T-helper 1 cell treated with Interleukin-12 subunit alpha and Interleukin-12 subunit beta and Interleukin-4 antibody, amounts not matched to agents 30 μg/mL and 1 μg/mL, for 36 hours (primary cell): Measurements from ENCODE around the gene ESYT1.

Source experiments
- H3K27ac Mint-ChIP-seq: one replicate; pipeline ENCODE4 v1.8.0; 2021; ENCODE audit warnings: mild to moderate bottlenecking, mixed read lengths
- H3K27me3 Mint-ChIP-seq: one replicate; pipeline ENCODE4 v1.8.0; 2021; ENCODE audit warnings: low read depth, mixed read lengths
- H3K36me3 Mint-ChIP-seq: one replicate; pipeline ENCODE4 v1.8.0; 2021; ENCODE audit warnings: low read depth, mixed read lengths
- H3K4me1 Mint-ChIP-seq: one replicate; pipeline ENCODE4 v1.8.0; 2021; ENCODE audit warnings: low read depth, mixed read lengths
- H3K4me3 Mint-ChIP-seq: one replicate; pipeline ENCODE4 v1.8.0; 2021; ENCODE audit warnings: mild to moderate bottlenecking, moderate library complexity, mixed read lengths
- H3K9me3 Mint-ChIP-seq: one replicate; pipeline ENCODE4 v1.8.0; 2021; ENCODE audit warnings: mixed read lengths

The ESYT1 gene

GRCh38 chr12:56162468-56163290 lies 34.6 kb downstream of the ESYT1 start:
- H3K36me3 Mint-ChIP-seq: peaks cover 66% of the 10 kb centered on the region
- peak overlapping the region; percentile 36 for H3K27ac Mint-ChIP-seq

GRCh38 chr12:56163533-56164344 lies 35.7 kb downstream of the ESYT1 start:
- Mint-ChIP-seq H3K36me3 (peaks cover 67% of the 10 kb centered on the region), H3K9me3 (no peaks in the 10 kb centered on the region), H3K4me1 (peaks cover 31% of the 10 kb centered on the region), H3K27ac (no peak overlapping the region), H3K27me3 (no peaks in the 10 kb centered on the region), H3K4me3 (no peak overlapping the region)

More at GRCh38 chr12:56162468-56163290, 34.6 kb downstream of the ESYT1 start:
- Mint-ChIP-seq H3K27me3 (no peaks in the 10 kb centered on the region), H3K4me3 (no peak overlapping the region), H3K4me1 (peaks cover 31% of the 10 kb centered on the region), H3K9me3 (no peaks in the 10 kb centered on the region)

GRCh38 chr12:56164345-56164729 lies 36.3 kb downstream of the ESYT1 start:
- Mint-ChIP-seq H3K9me3 (no peaks in the 10 kb centered on the region), H3K36me3 (peaks cover 63% of the 10 kb centered on the region), H3K27me3 (no peaks in the 10 kb centered on the region), H3K4me1 (peaks cover 28% of the 10 kb centered on the region), H3K4me3 (no peak overlapping the region), H3K27ac (no peak overlapping the region)

- H3K4me3 Mint-ChIP-seq: no peak overlapping the region
- peaks cover 21% of the 10 kb centered on the region for H3K4me1 Mint-ChIP-seq
- H3K27me3 Mint-ChIP-seq: no peaks in the 10 kb centered on the region
- no peaks in the 10 kb centered on the region for H3K9me3 Mint-ChIP-seq
- H3K27ac Mint-ChIP-seq: no peak overlapping the region
- peaks cover 62% of the 10 kb centered on the region for H3K36me3 Mint-ChIP-seq
These were observed 37.3 kb downstream of the ESYT1 start for GRCh38 chr12:56165369-56165768.

GRCh38 chr12:56169229-56169759 lies 41.2 kb downstream of the ESYT1 start:
- peaks cover 2% of the 10 kb centered on the region for H3K4me1 Mint-ChIP-seq
- H3K4me3 Mint-ChIP-seq: no peak overlapping the region
- H3K36me3 Mint-ChIP-seq: peaks cover 53% of the 10 kb centered on the region
- no peak overlapping the region for H3K27ac Mint-ChIP-seq
- H3K27me3 Mint-ChIP-seq: no peaks in the 10 kb centered on the region
- H3K9me3 Mint-ChIP-seq: no peaks in the 10 kb centered on the region

- no peak overlapping the region for H3K4me3 Mint-ChIP-seq
- peaks cover 2% of the 10 kb centered on the region for H3K4me1 Mint-ChIP-seq
- peaks cover 64% of the 10 kb centered on the region for H3K36me3 Mint-ChIP-seq
- H3K27ac Mint-ChIP-seq: no peak overlapping the region
- no peaks in the 10 kb centered on the region for H3K27me3 Mint-ChIP-seq
- no peaks in the 10 kb centered on the region for H3K9me3 Mint-ChIP-seq
These were observed 44.8 kb downstream of the ESYT1 start for GRCh38 chr12:56172839-56173238.

DNA sequence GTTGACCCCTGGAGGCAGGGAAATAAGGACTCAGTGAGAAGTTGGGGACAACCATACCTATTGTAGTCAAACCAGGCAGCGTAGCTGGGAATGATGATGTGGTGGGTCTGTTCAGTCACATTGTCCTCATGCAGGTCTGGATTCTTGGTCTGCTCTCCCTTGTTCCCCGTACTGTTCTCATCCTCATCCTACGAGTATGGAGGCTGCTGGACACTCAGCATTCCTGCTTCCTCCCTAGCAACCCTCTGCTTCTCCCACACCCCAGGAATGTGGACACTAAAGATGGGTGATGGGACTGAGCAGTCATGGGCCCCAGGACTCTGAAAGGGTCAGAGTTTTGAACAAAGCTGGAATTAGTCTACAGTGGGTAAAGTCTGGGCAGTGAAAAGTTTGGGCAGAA lies 50.3 kb downstream of the ESYT1 start:
- peaks cover 2% of the 10 kb centered on the region for H3K4me1 Mint-ChIP-seq
- no peaks in the 10 kb centered on the region for H3K27me3 Mint-ChIP-seq
- no peak overlapping the region for H3K27ac Mint-ChIP-seq
- no peaks in the 10 kb centered on the region for H3K9me3 Mint-ChIP-seq
- H3K36me3 Mint-ChIP-seq: peaks cover 61% of the 10 kb centered on the region
- H3K4me3 Mint-ChIP-seq: no peak overlapping the region

DNA sequence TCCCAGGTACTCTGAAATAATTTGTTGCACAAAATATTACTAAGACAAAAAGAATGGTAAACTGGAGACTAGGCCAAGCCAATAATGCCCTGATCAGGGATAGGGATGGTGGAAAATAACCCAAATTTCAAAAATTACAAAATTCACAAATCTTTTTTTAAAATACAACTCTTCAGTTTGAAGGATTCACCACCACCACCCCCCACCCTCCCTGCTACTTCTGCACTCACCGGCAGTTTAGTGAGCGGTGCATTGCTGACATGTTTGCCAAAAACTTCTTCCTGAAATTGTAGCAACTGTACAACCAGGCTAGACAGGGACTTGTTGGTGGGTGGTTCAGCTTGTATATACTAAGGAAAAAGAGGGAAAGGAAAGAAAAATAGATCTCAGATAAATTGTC lies 58.9 kb downstream of the ESYT1 start:
- H3K27me3 Mint-ChIP-seq: no peaks in the 10 kb centered on the region
- peak overlapping the region; percentile 42 for H3K4me3 Mint-ChIP-seq
- H3K36me3 Mint-ChIP-seq: peaks cover 27% of the 10 kb centered on the region
- peaks cover 33% of the 10 kb centered on the region for H3K4me1 Mint-ChIP-seq
- H3K27ac Mint-ChIP-seq: no peak overlapping the region
- no peaks in the 10 kb centered on the region for H3K9me3 Mint-ChIP-seq

GRCh38 chr12:56188131-56188777 lies 60.2 kb downstream of the ESYT1 start:
- peaks cover 27% of the 10 kb centered on the region for H3K36me3 Mint-ChIP-seq
- H3K27ac Mint-ChIP-seq: peak overlapping the region; percentile 74
- peak overlapping the region; percentile 92 for H3K4me3 Mint-ChIP-seq
- no peaks in the 10 kb centered on the region for H3K9me3 Mint-ChIP-seq
- H3K27me3 Mint-ChIP-seq: no peaks in the 10 kb centered on the region
- H3K4me1 Mint-ChIP-seq: peaks cover 42% of the 10 kb centered on the region

DNA sequence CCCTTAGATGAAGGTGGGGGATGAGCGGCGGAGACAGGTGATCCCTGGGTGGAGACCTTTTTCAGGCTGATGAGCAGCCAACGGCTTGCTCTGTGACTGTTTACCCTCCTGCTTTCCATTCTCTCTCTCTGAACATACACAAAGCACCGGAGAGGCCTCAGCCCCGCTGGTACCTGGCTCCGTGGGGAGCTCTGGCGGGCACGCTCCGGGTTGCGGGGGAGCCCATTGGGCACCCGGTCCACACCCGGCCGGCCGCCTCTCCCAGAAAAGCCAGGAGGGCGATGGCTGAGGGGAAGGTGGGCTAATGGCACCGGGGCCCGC lies 60.7 kb downstream of the ESYT1 start:
- H3K4me1 Mint-ChIP-seq: peaks cover 46% of the 10 kb centered on the region
- peak overlapping the region; percentile 92 for H3K4me3 Mint-ChIP-seq
- no peaks in the 10 kb centered on the region for H3K27me3 Mint-ChIP-seq
- H3K36me3 Mint-ChIP-seq: peaks cover 26% of the 10 kb centered on the region
- H3K27ac Mint-ChIP-seq: peak overlapping the region; percentile 74
- H3K9me3 Mint-ChIP-seq: no peaks in the 10 kb centered on the region

DNA sequence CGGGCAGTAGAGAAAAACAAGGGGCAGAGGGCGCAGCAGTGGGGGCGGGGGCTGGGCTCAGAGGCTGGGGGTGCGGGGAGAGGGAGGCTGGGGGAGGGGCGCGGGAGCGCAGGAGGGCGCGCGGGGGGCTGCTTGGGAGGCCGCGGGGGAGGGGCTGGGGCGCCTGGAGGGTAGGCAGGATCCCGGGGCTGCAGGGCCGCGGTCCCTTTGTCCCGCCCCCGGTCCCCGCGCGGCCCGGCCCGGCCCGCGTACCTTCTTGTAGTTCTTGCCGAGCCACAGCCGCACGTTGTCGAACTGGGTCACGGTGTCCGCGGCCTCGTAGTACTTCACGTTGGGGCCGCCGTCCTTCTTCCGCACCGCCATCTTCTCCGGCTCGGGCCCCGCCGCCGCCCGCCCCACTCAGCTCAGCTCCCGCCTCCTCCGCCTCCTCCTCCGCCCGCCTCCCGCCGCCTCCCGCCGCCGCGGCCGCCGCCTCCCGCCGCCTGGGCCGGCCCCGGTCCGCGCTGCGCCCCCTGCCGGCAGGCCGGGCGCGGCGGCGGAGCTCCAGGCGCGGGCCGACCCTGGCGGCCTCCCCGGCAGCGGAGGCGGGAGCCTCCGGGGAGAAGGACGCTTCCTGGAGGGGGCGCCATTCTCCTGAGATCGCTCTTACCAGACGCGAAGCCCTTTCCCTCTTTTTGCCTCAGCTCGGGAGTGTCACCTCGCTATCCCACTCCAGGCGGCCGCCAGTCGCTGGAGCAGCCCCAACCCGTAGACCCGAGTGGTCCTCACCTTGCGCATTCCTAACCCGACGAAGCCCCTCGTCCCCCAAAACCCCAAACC lies 61.2 kb downstream of the ESYT1 start, which contains the start of gene SMARCC2:
SMARCC2 (minus strand) TSS at position 385 of the 819 bp plus-strand sequence; CDS start at position 363, 22 bp downstream.
- Mint-ChIP-seq H3K36me3 (peaks cover 21% of the 10 kb centered on the region), H3K4me3 (peak within 1 kb of the TSS; percentile 98), H3K27ac (peak within 1 kb of the TSS; percentile 99), H3K9me3 (no peaks in the 10 kb centered on the region), H3K27me3 (no peaks in the 10 kb centered on the region), H3K4me1 (peaks cover 46% of the 10 kb centered on the region)

DNA sequence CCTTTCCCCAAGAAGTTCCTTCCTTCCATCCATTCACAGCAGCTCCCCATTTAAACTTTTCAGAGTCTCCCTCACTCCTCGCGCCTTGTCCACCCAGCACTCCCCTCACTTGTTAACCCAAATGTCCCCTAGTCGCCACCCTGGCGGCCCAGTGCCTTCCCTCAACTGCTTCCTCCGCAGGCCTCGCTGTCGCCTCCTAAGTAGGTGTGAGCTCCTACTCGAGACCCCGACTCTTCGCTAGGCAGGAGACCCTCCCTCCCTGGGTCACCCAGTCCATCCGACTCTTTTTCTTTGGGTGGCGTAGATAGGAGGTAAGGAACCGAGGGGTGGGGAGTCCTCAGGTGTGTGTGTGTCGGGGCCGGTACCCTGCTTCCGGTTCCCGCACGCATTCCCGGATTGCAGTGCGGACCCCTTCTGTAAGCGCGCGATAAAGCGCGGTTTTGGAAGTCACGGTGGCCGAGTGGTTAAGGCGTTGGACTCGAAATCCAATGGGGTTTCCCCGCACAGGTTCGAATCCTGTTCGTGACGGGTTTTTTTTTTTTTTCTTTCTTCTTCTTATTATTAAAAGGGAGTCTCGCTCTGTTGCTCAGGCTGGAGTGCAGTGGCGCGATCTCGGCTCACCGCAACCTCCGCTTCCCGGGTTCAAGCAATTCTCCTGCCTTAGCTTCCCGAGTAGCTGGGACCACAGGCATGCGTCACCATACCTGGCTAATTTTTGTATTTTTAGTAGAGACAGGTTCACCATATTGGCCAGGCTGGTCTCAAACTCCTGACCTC lies 62.0 kb downstream of the ESYT1 start:
- H3K27me3 Mint-ChIP-seq: no peaks in the 10 kb centered on the region
- H3K9me3 Mint-ChIP-seq: no peaks in the 10 kb centered on the region
- H3K36me3 Mint-ChIP-seq: peaks cover 13% of the 10 kb centered on the region
- H3K27ac Mint-ChIP-seq: peak overlapping the region; percentile 99
- H3K4me3 Mint-ChIP-seq: peak overlapping the region; percentile 98
- peaks cover 46% of the 10 kb centered on the region for H3K4me1 Mint-ChIP-seq

GRCh38 chr12:56190695-56191155 lies 62.7 kb downstream of the ESYT1 start:
- Mint-ChIP-seq H3K4me1 (peaks cover 45% of the 10 kb centered on the region), H3K27ac (peak overlapping the region; percentile 99), H3K9me3 (no peaks in the 10 kb centered on the region), H3K27me3 (no peaks in the 10 kb centered on the region), H3K36me3 (peaks cover 12% of the 10 kb centered on the region), H3K4me3 (peak overlapping the region; percentile 98)
